HG03439 (cell line): ENCODE measurements around the gene MCHR2.
"Not testable (repeated sequence)": the region's sequence is repeated elsewhere in the genome, so short reads cannot be mapped to it uniquely, and the experiment has no call there.

ENCODE experiments used
- ATAC-seq: cut with Tn5 transposase; IDR thresholded peaks from one replicate; pipeline ENCODE4 v1.9.1; 2021; ENCODE audit warnings: mild to moderate bottlenecking, moderate library complexity; ENCODE audit not compliant: unreplicated experiment

The MCHR2 gene, protein sequence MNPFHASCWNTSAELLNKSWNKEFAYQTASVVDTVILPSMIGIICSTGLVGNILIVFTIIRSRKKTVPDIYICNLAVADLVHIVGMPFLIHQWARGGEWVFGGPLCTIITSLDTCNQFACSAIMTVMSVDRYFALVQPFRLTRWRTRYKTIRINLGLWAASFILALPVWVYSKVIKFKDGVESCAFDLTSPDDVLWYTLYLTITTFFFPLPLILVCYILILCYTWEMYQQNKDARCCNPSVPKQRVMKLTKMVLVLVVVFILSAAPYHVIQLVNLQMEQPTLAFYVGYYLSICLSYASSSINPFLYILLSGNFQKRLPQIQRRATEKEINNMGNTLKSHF

GRCh38 chr6:99993533-99994251 is at the start of gene MCHR2:
MCHR2 (minus strand) TSS chr6:99994223; CDS start chr6:99956147, 38,076 bp downstream.
- no peak for ATAC-seq

DNA sequence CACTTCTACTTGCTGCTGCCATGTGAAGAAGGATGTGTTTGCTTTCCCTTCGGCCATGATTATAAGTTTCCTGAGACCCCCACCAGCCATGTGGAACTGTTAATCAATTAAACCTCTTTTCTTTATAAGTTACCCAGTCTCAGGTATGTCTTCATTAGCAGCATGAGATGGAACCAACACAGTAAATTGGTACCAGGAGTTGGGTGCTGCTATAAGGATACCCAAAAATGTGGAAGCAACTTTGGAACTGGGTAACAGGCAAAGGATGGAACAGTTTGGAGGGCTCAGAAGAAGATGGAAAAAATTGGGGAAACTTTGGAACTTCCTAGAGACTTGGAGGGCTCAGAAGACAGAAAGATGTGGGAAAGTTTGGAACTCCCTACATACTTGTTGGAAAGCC is 44.5 kb upstream of the MCHR2 start:
- not testable (repeated sequence) for ATAC-seq

GRCh38 chr6:100035873-100036653 is 42.0 kb upstream of the MCHR2 start:
- ATAC-seq: no peak

DNA sequence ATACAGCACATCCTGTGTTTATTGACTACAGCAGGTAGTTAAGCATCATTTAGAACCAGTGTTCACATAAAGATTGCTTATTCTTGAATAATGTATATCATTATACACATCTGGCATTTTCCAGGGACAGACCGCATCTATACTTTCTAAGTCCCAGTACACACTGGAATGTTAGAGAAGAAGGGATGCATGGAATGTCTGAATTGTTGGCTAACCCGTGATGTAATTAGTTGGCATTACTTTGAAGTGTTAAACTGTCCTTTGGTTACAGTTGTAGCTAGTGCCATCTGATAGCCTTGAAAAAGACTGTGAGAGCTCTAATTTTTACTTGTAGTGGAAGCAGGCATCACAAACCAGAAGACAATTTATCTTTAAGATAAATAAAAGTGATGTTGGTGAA is 29.8 kb upstream of the MCHR2 start:
- ATAC-seq: no peak

DNA sequence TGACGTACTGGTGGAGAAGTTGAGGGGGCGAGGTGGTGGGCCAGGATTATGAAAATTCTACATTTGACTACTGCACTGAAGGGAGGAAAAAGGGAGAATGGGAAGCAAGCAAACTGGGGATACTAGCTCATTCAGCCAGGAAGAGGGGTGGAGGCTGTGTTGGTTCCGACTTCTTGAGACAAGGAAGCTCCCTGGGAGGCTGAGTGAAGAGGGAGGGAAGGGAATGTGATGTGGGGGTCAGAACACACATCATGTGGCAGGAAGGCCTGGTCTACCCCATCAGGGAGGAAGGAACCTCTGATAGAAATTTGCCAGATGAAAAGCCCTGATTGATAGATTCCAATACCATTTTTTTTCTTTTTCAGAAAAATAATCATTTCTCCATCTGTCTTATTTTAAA is 28.8 kb upstream of the MCHR2 start:
- no peak for ATAC-seq

DNA sequence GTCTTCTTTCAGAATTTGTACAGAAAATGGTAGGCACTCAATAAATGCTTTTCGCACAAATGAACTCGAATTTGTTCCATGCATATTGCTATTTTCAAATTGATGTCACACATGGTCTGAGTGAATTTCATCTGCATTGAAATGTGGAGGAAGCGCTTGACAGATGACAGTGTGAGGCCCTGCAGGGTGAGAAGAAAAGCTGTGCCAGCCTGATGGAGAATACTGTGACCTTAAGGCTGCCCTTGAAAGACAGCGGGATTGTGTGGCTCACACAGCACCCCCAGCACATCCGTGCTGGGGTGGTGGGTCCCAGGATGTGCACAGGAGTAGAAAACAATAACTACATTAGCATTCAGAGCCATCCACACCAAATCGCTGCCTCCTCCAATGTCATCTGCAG is 14.8 kb upstream of the MCHR2 start:
- ATAC-seq: no peak

- peak; percentile 93 for ATAC-seq
These were observed 7.9 kb upstream of the MCHR2 start for GRCh38 chr6:100001915-100002388.

GRCh38 chr6:99997141-99997540 is 3.1 kb upstream of the MCHR2 start:
- no peak for ATAC-seq

DNA sequence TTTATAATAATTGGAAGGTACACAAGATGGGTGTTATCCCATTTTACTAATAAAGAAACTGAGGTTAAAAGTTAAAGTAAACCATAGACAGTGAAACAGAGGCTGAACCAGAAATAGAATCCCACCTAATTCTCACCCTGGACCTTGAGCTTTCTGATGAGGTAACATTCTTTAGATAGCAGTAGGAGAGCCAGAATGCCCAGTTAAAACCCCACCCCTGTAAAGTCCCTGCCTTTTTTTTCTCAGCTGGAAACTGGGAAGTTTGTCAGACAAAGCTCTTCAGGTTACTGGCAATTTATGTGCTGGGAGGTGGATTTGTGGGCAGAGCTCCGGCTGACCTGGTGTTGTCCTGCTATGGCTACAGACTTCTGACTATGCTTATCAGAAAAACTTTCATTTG is 1.9 kb upstream of the MCHR2 start:
- no peak for ATAC-seq

DNA sequence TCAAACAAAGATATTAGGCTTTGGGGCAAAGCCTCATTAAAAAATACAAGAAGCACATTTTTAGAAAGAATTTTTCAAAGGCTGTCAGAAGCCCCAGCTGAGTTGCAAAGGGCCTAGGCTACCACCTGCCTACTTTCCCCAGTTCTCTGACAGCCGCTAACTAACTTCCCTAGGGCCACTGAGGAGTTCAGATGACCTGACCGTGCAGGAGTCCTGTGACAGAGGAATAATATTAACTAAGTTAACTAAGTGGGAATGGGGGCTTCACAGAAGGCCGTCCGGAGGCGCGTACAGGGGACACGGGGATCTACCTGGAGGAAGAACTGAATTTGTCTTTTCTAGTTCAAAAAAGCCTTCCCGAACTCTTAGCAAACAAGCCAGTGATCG is 884 bp downstream of the MCHR2 start:
- ATAC-seq: no peak

DNA sequence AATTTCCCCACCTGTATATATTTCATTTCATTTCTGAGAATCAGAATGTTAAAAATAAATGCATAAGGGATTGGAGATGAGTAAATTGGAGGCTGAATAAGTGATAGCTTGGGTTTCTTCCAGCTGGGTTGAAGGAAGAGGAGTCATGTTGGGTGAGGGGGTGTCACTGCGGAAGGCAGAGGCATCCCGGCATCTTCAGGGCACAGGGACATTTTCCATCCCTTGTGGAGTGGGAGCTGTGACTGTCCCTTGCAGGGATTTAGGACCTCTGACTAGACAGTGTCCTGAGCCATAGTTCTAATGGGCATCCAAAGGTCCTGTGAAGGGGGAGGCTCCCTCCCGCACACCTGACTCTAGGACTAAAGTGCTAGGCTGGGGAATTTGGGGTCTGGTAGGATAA is 2.1 kb downstream of the MCHR2 start:
- ATAC-seq: no peak

GRCh38 chr6:99980741-99981140 is 13.3 kb downstream of the MCHR2 start:
- ATAC-seq: no peak

- ATAC-seq: no peak
These were observed 14.1 kb downstream of the MCHR2 start for GRCh38 chr6:99979953-99980352.

DNA sequence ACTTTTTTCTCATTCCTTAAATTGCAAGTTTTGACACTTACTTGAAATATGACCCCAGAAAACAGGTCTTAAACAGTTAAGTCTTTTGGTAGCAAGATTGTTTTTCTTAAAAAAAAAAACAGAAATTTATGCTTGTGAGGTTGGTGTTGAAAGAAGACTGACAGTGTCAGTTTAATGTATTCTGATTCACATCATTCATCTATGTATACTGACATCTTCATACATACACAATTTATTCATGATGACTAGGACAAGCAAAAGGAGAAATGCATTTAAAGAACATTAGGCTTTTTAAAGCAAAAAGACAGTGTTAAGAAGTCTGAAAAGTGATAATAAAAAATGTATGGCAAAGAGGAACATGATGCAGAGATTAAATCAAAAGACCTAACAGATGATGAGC is 27.0 kb downstream of the MCHR2 start:
- ATAC-seq: no peak

GRCh38 chr6:99960027-99960426 is 34.0 kb downstream of the MCHR2 start:
- no peak for ATAC-seq

GRCh38 chr6:99951016-99951805 is 42.8 kb downstream of the MCHR2 start:
- ATAC-seq: no peak

DNA sequence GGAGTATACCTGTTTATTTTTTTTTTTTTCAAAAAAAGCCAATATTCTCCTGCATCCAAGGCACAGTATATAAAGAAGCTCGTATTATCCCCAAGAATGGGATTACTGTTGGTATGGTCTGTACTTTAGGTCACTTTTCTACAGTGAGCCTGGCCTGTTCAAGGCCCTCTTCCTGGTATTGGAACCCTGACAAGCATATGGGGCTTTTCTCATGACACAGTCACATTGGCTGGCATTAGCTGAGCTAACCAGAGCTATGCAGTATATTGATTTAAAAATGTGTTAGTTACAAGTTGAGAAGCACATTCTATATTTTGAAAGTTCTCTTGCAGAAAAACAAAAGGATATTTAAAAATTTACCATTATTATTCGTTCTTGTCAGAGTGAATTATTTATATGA is 48.0 kb downstream of the MCHR2 start:
- no peak for ATAC-seq

DNA sequence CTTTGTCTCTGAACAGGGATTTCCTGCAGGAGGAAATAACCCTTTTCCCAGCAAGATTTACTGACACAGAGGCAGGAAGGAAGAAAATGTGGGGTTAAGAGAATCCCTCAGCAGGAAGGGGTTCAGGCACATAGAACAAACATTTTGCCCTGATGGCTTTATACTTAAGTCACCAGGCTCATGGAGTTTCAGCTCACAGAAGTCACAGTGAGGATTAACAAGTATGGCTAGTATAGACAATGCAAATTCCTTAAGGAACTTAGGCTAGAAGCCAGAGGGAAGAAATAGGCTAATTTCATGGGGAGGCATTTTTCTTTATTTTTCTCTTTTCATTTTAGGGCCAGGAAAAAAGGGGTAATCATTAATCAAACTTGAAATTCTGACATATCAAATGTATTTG is 50.2 kb downstream of the MCHR2 start:
- no peak for ATAC-seq

- ATAC-seq: no peak
These were observed 53.4 kb downstream of the MCHR2 start for GRCh38 chr6:99940582-99940981.

GRCh38 chr6:99933129-99933528 is 60.9 kb downstream of the MCHR2 start:
- ATAC-seq: no peak

GRCh38 chr6:99912657-99913056 is 81.4 kb downstream of the MCHR2 start:
- ATAC-seq: no peak
